ENCODE results near the gene CISTR.

The CISTR gene

GRCh38 chr12:53727310-53728041 lies 24.3 kb downstream of the CISTR start, which contains the start of gene CALCOCO1 (continued):
- TF ChIP-seq YY2 (tag by site-specific recombination; IDR thresholded peaks at IDR 0.05) (peak; percentile 75; the same call in 1 of the 2 replicates), ZNF23 (tag by site-specific recombination; IDR thresholded peaks at IDR 0.05; ENCODE audit: borderline replicate concordance) (no peak), WT1 (tag by site-specific recombination; IDR thresholded peaks at IDR 0.05) (peak; percentile 66), ZNF792 (tag by site-specific recombination; IDR thresholded peaks at IDR 0.05) (no peak), KLF9 (tag by site-specific recombination; IDR thresholded peaks at IDR 0.05; ENCODE audit: low read depth) (peak; percentile 96), SP2 (tag by site-specific recombination; IDR thresholded peaks at IDR 0.05) (peak; percentile 98), ZNF366 (tag by site-specific recombination; conservative IDR thresholded peaks at IDR 0.05) (peak; percentile 43; the same call in 1 of the 2 replicates), SETDB1 (IDR thresholded peaks at IDR 0.05; ENCODE audit: insufficient read length, low read length) (no peak), ZNF768 (tag by site-specific recombination; IDR thresholded peaks at IDR 0.05) (no peak), ZNF596 (tag by site-specific recombination; IDR thresholded peaks at IDR 0.05) (no peak), ZNF394 (tag by site-specific recombination; IDR thresholded peaks at IDR 0.05; ENCODE audit: borderline replicate concordance) (peak; percentile 66; the same call in 1 of the 2 replicates), ZNF341 (tag by site-specific recombination; IDR thresholded peaks at IDR 0.05; ENCODE audit: low read depth) (peak; percentile 100), ZXDB (tag by site-specific recombination; IDR thresholded peaks at IDR 0.05) (peak; percentile 96), ZNF76 (tag by site-specific recombination; IDR thresholded peaks at IDR 0.05; ENCODE audit: borderline replicate concordance, low read depth) (peak; percentile 100), KLF1 (tag by site-specific recombination; IDR thresholded peaks at IDR 0.05) (peak; percentile 100), SCRT1 (tag by site-specific recombination; IDR thresholded peaks at IDR 0.05; ENCODE audit: borderline replicate concordance) (no peak), KLF8 (tag by site-specific recombination; IDR thresholded peaks at IDR 0.05) (peak; percentile 100), ZNF391 (tag by site-specific recombination; IDR thresholded peaks at IDR 0.05; ENCODE audit: borderline replicate concordance, low read depth) (no peak), GLIS1 (tag by site-specific recombination; IDR thresholded peaks at IDR 0.05) (peak; percentile 78; the same call in 1 of the 2 replicates), ZBTB20 (tag by site-specific recombination; IDR thresholded peaks at IDR 0.05) (peak; percentile 67; the same call in 1 of the 2 replicates), ZNF600 (tag by site-specific recombination; IDR thresholded peaks at IDR 0.05) (peak; percentile 68), KLF10 (tag by site-specific recombination; IDR thresholded peaks at IDR 0.05) (peak; percentile 94), FEZF1 (tag by site-specific recombination; IDR thresholded peaks at IDR 0.05) (peak; percentile 50), GLIS2 (tag by site-specific recombination; IDR thresholded peaks at IDR 0.05) (peak; percentile 100), ZNF2 (tag by site-specific recombination; IDR thresholded peaks at IDR 0.05) (no peak), KLF16 (tag by site-specific recombination; IDR thresholded peaks at IDR 0.05) (peak; percentile 100), MZF1 (tag by site-specific recombination; IDR thresholded peaks at IDR 0.05; ENCODE audit: borderline replicate concordance) (no peak), ZNF362 (tag by site-specific recombination; IDR thresholded peaks at IDR 0.05) (no peak), ZSCAN30 (tag by site-specific recombination; IDR thresholded peaks at IDR 0.05) (peak; percentile 100)
- TF ChIP-seq, protein P1, sequence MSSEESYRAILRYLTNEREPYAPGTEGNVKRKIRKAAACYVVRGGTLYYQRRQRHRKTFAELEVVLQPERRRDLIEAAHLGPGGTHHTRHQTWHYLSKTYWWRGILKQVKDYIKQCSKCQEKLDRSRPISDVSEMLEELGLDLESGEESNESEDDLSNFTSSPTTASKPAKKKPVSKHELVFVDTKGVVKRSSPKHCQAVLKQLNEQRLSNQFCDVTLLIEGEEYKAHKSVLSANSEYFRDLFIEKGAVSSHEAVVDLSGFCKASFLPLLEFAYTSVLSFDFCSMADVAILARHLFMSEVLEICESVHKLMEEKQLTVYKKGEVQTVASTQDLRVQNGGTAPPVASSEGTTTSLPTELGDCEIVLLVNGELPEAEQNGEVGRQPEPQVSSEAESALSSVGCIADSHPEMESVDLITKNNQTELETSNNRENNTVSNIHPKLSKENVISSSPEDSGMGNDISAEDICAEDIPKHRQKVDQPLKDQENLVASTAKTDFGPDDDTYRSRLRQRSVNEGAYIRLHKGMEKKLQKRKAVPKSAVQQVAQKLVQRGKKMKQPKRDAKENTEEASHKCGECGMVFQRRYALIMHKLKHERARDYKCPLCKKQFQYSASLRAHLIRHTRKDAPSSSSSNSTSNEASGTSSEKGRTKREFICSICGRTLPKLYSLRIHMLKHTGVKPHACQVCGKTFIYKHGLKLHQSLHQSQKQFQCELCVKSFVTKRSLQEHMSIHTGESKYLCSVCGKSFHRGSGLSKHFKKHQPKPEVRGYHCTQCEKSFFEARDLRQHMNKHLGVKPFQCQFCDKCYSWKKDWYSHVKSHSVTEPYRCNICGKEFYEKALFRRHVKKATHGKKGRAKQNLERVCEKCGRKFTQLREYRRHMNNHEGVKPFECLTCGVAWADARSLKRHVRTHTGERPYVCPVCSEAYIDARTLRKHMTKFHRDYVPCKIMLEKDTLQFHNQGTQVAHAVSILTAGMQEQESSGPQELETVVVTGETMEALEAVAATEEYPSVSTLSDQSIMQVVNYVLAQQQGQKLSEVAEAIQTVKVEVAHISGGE (tag by site-specific recombination; conservative IDR thresholded peaks at IDR 0.05; ENCODE audit: low read depth): 0 out of 2 replicates have a peak, but pooled peaks have one; percentile 45
- TF ChIP-seq, protein P2, sequence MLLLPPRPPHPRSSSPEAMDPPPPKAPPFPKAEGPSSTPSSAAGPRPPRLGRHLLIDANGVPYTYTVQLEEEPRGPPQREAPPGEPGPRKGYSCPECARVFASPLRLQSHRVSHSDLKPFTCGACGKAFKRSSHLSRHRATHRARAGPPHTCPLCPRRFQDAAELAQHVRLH (tag by site-specific recombination; IDR thresholded peaks at IDR 0.05): peak; percentile 99
- TF ChIP-seq, protein P3, sequence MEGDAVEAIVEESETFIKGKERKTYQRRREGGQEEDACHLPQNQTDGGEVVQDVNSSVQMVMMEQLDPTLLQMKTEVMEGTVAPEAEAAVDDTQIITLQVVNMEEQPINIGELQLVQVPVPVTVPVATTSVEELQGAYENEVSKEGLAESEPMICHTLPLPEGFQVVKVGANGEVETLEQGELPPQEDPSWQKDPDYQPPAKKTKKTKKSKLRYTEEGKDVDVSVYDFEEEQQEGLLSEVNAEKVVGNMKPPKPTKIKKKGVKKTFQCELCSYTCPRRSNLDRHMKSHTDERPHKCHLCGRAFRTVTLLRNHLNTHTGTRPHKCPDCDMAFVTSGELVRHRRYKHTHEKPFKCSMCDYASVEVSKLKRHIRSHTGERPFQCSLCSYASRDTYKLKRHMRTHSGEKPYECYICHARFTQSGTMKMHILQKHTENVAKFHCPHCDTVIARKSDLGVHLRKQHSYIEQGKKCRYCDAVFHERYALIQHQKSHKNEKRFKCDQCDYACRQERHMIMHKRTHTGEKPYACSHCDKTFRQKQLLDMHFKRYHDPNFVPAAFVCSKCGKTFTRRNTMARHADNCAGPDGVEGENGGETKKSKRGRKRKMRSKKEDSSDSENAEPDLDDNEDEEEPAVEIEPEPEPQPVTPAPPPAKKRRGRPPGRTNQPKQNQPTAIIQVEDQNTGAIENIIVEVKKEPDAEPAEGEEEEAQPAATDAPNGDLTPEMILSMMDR (tag by site-specific recombination; IDR thresholded peaks at IDR 0.05): no peak
- TF ChIP-seq, protein P4, sequence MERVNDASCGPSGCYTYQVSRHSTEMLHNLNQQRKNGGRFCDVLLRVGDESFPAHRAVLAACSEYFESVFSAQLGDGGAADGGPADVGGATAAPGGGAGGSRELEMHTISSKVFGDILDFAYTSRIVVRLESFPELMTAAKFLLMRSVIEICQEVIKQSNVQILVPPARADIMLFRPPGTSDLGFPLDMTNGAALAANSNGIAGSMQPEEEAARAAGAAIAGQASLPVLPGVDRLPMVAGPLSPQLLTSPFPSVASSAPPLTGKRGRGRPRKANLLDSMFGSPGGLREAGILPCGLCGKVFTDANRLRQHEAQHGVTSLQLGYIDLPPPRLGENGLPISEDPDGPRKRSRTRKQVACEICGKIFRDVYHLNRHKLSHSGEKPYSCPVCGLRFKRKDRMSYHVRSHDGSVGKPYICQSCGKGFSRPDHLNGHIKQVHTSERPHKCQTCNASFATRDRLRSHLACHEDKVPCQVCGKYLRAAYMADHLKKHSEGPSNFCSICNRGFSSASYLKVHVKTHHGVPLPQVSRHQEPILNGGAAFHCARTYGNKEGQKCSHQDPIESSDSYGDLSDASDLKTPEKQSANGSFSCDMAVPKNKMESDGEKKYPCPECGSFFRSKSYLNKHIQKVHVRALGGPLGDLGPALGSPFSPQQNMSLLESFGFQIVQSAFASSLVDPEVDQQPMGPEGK (tag by site-specific recombination; IDR thresholded peaks at IDR 0.05): peak; percentile 99

Data from HEK293 (cell line).